RWPE1 (cell line): ENCODE data around the gene RNF40.

Experiments
- CTCF ChIA-PET: fragments of 350-600 bp; sonication (Branson Sonifier 250); formaldehyde crosslinking; extraction: SDS; loops from one replicate; lab custom pipeline; 2021; lab: Yijun Ruan, JAX
- POLR2A ChIA-PET: fragments of 400-600 bp; formaldehyde crosslinking; extraction: SDS; loops from one replicate; lab custom pipeline; 2020; ENCODE audit warnings: antibody characterized with exemption; ENCODE audit not compliant: low non-redundant PET; lab: Yijun Ruan, JAX
- DNase-seq: peaks from one replicate; pipeline ENCODE4 v3.0.0; 2012; ENCODE audit warnings: low spot score
- H3K27ac ChIP-seq: fragments of 450-650 bp; 2 replicates; pipeline ENCODE4 v1.5.1; 2017
- CTCF ChIP-seq: fragments of 450-650 bp; conservative IDR thresholded peaks from 2 replicates; pipeline ENCODE4 v1.5.1; 2017; ENCODE audit warnings: low read depth, mild to moderate bottlenecking

The RNF40 gene

DNA sequence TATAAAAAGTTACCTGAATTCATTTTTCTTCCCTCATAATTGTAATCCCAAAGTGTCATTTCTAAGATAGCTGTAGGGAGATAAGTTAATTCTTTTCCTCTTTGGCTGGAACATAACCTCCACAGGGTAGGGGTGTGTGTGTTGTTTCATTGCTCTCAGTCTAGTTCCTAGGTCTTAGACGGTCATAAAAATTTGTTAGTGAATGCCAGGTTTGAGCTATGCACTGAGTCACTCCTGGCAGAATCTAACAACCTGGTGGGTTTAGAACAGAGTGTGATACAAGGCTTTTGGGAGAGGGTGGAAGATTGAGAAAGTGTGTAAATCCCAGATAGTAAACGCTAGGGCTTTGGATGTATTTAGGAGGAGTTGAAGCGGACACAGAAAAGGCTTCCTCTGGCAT lies 14.8 kb upstream of the RNF40 start:
- CTCF ChIA-PET = interaction anchor here (0.6 to 0.9 kb wide), 2 partner anchors 44 to 949 kb away, joined by 3 read pairs; no protein-coding TSS in a partner anchor

GRCh38 chr16:30747799-30748633 lies 14.1 kb upstream of the RNF40 start, which contains the start of gene PHKG2:
Gene PHKG2, plus strand, starts transcription at chr16:30748425. Its CDS starts 396 bp downstream, at chr16:30748821.
- peak within 1 kb of the TSS; percentile 94 for H3K27ac ChIP-seq
- ChIA-PET POLR2A (interaction anchor here (0.5 to 0.7 kb wide), 3 partner anchors 13 to 46 kb away, joined by 3 to 4 read pairs (median 3); no protein-coding TSS in a partner anchor), CTCF (interaction anchor here (0.6 to 0.9 kb wide), 3 partner anchors 45 to 950 kb away, joined by 3 read pairs; no protein-coding TSS in a partner anchor)
- peak; percentile 89 for DNase-seq
- no peak for TF ChIP-seq CTCF

More for the DNA sequence above, 14.8 kb upstream of the RNF40 start:
- POLR2A ChIA-PET = interaction anchor here (0.6 kb wide), 1 partner anchor 28 kb away, joined by 3 read pairs; no protein-coding TSS in a partner anchor
- DNase-seq = peak; percentile 32
- no peak for TF ChIP-seq CTCF
- peak overlapping the region; percentile 94 for H3K27ac ChIP-seq

DNA sequence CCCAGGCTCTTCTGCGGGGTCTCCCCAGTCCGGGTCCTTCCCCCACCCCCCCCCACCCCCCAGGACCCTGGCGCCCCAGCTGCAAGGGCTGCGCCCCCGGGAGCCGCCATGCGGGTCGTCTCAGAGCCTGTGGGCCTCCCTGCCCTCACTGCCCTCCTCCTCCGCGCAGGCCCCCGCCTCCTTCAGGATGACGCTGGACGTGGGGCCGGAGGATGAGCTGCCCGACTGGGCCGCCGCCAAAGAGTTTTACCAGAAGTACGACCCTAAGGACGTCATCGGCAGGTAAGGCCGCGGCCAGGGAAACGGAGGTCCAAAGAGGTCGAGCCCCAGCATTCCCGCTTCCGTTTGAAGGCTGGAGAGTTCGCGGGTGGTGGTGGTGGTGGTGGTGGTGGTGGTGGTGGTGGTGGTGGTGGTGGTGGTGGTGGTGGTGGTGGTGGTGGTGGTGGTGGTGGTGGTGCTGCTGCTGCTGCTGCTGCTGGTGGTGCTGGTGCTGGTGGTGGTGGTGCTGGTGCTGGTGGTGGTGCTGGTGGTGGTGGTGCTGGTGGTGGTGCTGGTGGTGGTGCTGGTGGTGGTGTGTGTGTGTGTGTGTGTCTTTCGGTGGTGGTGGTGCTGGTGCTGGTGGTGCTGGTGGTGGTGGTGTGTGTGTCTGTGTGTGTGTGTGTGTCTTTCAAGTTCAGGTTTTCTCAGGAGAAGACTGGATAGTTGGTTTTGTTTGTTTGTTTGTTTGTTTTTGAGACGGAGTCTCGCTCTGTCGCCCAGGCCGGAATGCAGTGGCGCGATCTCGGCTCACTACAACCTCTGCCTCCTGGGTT lies 13.3 kb upstream of the RNF40 start:
- ChIA-PET POLR2A (interaction anchor here (0.7 kb wide), 1 partner anchor 10 kb away, joined by 5 read pairs; no protein-coding TSS in a partner anchor), CTCF (interaction anchor here (0.7 kb wide), 1 partner anchor 66 kb away, joined by 3 read pairs; no protein-coding TSS in a partner anchor)
- DNase-seq = no peak
- H3K27ac ChIP-seq = peak overlapping the region; percentile 94
- TF ChIP-seq CTCF = no peak

- ChIA-PET CTCF (no interaction called here), POLR2A (no interaction called here)
- DNase-seq = no peak
Measured at GRCh38 chr16:30750201-30750600, 11.9 kb upstream of the RNF40 start.

GRCh38 chr16:30750876-30751465 lies 11.2 kb upstream of the RNF40 start:
- peak overlapping the region; percentile 21; the same call in 1 of the 2 replicates for H3K27ac ChIP-seq
- DNase-seq = no peak
- CTCF ChIA-PET = no interaction called here
- POLR2A ChIA-PET = no interaction called here
- TF ChIP-seq CTCF = no peak

More at GRCh38 chr16:30750201-30750600, 11.9 kb upstream of the RNF40 start:
- H3K27ac ChIP-seq = no peak overlapping the region
- TF ChIP-seq CTCF = no peak

- POLR2A ChIA-PET = interaction anchor here (0.6 kb wide), 1 partner anchor 199 kb away, joined by 3 read pairs; no protein-coding TSS in a partner anchor
- no peak for TF ChIP-seq CTCF
- H3K27ac ChIP-seq = peak overlapping the region; percentile 40
- DNase-seq = no peak
- CTCF ChIA-PET = no interaction called here
Measured at GRCh38 chr16:30753596-30753995, 8.5 kb upstream of the RNF40 start.
